ENCODE measurements around the gene SH3RF3. TPM values are rescaled to one million over a fixed set of nuclear protein-coding genes. Genes with fewer than 3 reads are reported as not detected.

The SH3RF3 gene
- total RNA-seq, 1 experiment from 2014 or later = not detected

DNA sequence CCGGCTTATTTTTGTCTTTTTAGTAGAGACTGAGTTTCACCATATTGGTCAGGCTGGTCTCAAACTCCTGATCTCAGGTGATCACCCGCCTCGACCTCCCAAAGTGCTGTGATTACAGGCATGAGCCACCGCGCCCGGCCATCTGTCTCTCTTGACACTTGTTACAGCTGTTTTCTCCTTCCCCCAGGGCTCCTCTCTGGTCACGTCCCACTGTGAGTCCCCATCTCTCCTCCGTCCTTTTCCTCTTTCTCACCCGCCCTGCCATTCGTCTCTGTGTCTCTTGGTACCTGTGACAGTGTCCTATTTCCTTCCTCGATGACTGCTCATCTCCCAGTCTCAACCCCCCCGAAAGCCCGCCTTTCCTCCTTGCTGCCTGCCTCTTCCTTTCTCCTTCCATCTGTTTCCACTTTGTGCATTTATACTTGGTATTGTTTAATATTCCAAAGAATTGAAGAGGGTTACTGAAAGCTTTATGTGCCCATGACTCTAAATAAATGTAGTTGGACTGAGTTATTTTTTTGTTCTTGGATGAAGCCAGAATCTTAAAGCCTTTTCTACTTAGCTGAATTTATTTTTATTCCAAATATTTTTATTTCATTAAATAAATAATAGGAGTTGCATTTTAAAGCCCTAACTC lies 241.5 kb downstream of the SH3RF3 start:
- Histone ChIP-seq H3K27ac (ENCODE audit: low read depth, low read length) (no peak overlapping the region), H3K9ac (ENCODE audit: low read length) (no peak overlapping the region), H2AFZ (ENCODE audit: low read depth, low read length, poor library complexity, severe bottlenecking) (no peak overlapping the region), H3K27me3 (ENCODE audit: insufficient read depth, low read length) (no peaks in the 10 kb centered on the region; the same call in 1 of the 2 replicates), H3K4me1 (ENCODE audit: control insufficient read depth in 1 of 2, insufficient read depth in 2 of 2, low read length in 2 of 2) (no peaks in the 10 kb centered on the region), H3K4me3 (replicated peaks in 1 of 2; ENCODE audit: low read depth in 1 of 2, low read length in 2 of 2) (no peak overlapping the region), H3K9me3 (ENCODE audit: control insufficient read depth in 1 of 2, insufficient read depth in 1 of 2, low read depth in 1 of 2, low read length in 2 of 2) (no peaks in the 10 kb centered on the region), H3K9me2 (ENCODE audit: insufficient read depth) (no peaks in the 10 kb centered on the region), H3K4me2 (ENCODE audit: low read length) (no peak overlapping the region), H4K20me1 (ENCODE audit: insufficient read depth) (no peaks in the 10 kb centered on the region), H3K36me3 (ENCODE audit: control insufficient read depth in 1 of 2, insufficient read depth in 2 of 2, low read length in 2 of 2) (no peaks in the 10 kb centered on the region), H3K79me2 (ENCODE audit: insufficient read depth, low read length) (no peaks in the 10 kb centered on the region)
- RAD21 ChIA-PET (ENCODE audit: low non-redundant PET in 1 of 2, low total read pairs in 2 of 2, uncharacterized antibody in 2 of 2, unreplicated experiment in 2 of 2) = no interaction called here
- ATAC-seq = no peak
- intact Hi-C loops (cut with micrococcal nuclease) = no loop called here
- POLR2A ChIA-PET = no interaction called here
- no peak for TF ChIP-seq CBX3 (IDR thresholded peaks at IDR 0.05; ENCODE audit: low read depth)
- TF ChIP-seq SP1 (IDR thresholded peaks at IDR 0.05; ENCODE audit: low read depth) = no peak
- TF ChIP-seq, protein P1, sequence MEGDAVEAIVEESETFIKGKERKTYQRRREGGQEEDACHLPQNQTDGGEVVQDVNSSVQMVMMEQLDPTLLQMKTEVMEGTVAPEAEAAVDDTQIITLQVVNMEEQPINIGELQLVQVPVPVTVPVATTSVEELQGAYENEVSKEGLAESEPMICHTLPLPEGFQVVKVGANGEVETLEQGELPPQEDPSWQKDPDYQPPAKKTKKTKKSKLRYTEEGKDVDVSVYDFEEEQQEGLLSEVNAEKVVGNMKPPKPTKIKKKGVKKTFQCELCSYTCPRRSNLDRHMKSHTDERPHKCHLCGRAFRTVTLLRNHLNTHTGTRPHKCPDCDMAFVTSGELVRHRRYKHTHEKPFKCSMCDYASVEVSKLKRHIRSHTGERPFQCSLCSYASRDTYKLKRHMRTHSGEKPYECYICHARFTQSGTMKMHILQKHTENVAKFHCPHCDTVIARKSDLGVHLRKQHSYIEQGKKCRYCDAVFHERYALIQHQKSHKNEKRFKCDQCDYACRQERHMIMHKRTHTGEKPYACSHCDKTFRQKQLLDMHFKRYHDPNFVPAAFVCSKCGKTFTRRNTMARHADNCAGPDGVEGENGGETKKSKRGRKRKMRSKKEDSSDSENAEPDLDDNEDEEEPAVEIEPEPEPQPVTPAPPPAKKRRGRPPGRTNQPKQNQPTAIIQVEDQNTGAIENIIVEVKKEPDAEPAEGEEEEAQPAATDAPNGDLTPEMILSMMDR (IDR thresholded peaks at IDR 0.05 in 2 of 3, conservative IDR thresholded peaks at IDR 0.05 in 1 of 3; ENCODE audit: borderline replicate concordance in 1 of 3, insufficient read depth in 1 of 3, low read depth in 2 of 3, low read length in 2 of 3) = no peak
- no peak for TF ChIP-seq EZH2 (IDR thresholded peaks at IDR 0.05)
- TF ChIP-seq SRF (IDR thresholded peaks at IDR 0.05; ENCODE audit: low read depth) = no peak
- no TSS peak for BruUV-seq (replicated peaks)
- DNase-seq (ENCODE audit: low read depth, low spot score) = no peak
- CTCF ChIA-PET = no interaction called here

DNA sequence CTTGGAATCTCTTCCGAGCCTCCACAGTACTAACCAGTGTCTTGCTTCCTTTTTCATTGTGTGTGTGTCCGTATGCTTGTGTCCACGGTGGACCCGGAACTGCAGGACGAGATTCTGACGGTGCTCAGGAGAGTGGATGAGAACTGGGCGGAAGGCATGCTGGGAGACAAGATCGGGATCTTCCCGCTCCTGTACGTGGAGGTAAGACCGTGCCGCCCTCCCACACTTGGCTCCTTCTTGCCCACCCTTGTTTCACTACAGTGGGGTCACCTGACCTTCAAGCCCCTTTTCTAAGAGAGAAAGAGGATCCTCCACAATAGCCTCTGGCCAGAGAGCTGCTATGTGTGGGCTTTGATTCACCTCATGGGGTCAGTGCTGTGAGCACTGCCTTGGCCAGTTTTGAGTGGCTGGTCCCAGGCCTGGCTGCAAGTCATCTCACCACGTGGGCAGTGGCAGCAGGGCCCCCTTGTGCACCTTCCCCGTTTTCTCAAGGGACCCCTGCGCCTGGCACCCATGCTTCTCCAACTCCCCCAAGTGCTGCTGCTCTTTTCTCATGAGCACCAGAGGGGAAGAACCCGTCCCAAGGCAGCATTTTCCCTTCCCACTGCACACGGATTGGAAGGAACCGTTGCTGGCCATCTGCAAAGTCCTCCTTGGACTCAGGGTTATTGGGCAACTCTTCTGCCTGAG lies 242.6 kb downstream of the SH3RF3 start:
- intact Hi-C loops (cut with micrococcal nuclease) = no loop called here
- POLR2A ChIA-PET = no interaction called here
- BruUV-seq (replicated peaks) = no TSS peak
- Histone ChIP-seq H3K9me2 (ENCODE audit: insufficient read depth) (no peaks in the 10 kb centered on the region), H3K27me3 (ENCODE audit: insufficient read depth, low read length) (peaks cover 7% of the 10 kb centered on the region), H3K9me3 (ENCODE audit: control insufficient read depth in 1 of 2, insufficient read depth in 1 of 2, low read depth in 1 of 2, low read length in 2 of 2) (no peaks in the 10 kb centered on the region), H2AFZ (ENCODE audit: low read depth, low read length, poor library complexity, severe bottlenecking) (no peak overlapping the region), H3K4me3 (replicated peaks in 1 of 2; ENCODE audit: low read depth in 1 of 2, low read length in 2 of 2) (no peak overlapping the region), H4K20me1 (ENCODE audit: insufficient read depth) (no peaks in the 10 kb centered on the region), H3K79me2 (ENCODE audit: insufficient read depth, low read length) (no peaks in the 10 kb centered on the region), H3K4me2 (ENCODE audit: low read length) (no peak overlapping the region), H3K9ac (ENCODE audit: low read length) (no peak overlapping the region), H3K36me3 (ENCODE audit: control insufficient read depth in 1 of 2, insufficient read depth in 2 of 2, low read length in 2 of 2) (no peaks in the 10 kb centered on the region), H3K27ac (ENCODE audit: low read depth, low read length) (no peak overlapping the region), H3K4me1 (ENCODE audit: control insufficient read depth in 1 of 2, insufficient read depth in 2 of 2, low read length in 2 of 2) (no peaks in the 10 kb centered on the region)
- no peak for DNase-seq (ENCODE audit: low read depth, low spot score)
- RAD21 ChIA-PET (ENCODE audit: low non-redundant PET in 1 of 2, low total read pairs in 2 of 2, uncharacterized antibody in 2 of 2, unreplicated experiment in 2 of 2) = no interaction called here
- ATAC-seq = no peak
- CTCF ChIA-PET = no interaction called here
- no peak for TF ChIP-seq EZH2phosphoT487 (IDR thresholded peaks at IDR 0.05; ENCODE audit: borderline replicate concordance)
- TF ChIP-seq, protein P2, sequence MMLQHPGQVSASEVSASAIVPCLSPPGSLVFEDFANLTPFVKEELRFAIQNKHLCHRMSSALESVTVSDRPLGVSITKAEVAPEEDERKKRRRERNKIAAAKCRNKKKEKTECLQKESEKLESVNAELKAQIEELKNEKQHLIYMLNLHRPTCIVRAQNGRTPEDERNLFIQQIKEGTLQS (IDR thresholded peaks at IDR 0.05) = no peak
- TF ChIP-seq CEBPB (IDR thresholded peaks at IDR 0.05; ENCODE audit: low read depth) = no peak
- no peak for TF ChIP-seq ELF1 (IDR thresholded peaks at IDR 0.05; ENCODE audit: borderline replicate concordance, low read depth)
- no peak for TF ChIP-seq CBX3 (IDR thresholded peaks at IDR 0.05; ENCODE audit: low read depth)
- TF ChIP-seq, protein P3, sequence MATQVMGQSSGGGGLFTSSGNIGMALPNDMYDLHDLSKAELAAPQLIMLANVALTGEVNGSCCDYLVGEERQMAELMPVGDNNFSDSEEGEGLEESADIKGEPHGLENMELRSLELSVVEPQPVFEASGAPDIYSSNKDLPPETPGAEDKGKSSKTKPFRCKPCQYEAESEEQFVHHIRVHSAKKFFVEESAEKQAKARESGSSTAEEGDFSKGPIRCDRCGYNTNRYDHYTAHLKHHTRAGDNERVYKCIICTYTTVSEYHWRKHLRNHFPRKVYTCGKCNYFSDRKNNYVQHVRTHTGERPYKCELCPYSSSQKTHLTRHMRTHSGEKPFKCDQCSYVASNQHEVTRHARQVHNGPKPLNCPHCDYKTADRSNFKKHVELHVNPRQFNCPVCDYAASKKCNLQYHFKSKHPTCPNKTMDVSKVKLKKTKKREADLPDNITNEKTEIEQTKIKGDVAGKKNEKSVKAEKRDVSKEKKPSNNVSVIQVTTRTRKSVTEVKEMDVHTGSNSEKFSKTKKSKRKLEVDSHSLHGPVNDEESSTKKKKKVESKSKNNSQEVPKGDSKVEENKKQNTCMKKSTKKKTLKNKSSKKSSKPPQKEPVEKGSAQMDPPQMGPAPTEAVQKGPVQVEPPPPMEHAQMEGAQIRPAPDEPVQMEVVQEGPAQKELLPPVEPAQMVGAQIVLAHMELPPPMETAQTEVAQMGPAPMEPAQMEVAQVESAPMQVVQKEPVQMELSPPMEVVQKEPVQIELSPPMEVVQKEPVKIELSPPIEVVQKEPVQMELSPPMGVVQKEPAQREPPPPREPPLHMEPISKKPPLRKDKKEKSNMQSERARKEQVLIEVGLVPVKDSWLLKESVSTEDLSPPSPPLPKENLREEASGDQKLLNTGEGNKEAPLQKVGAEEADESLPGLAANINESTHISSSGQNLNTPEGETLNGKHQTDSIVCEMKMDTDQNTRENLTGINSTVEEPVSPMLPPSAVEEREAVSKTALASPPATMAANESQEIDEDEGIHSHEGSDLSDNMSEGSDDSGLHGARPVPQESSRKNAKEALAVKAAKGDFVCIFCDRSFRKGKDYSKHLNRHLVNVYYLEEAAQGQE (IDR thresholded peaks at IDR 0.05; ENCODE audit: low read depth) = no peak
- TF ChIP-seq JUND (IDR thresholded peaks at IDR 0.05) = no peak
- TF ChIP-seq TCF7L2 (IDR thresholded peaks at IDR 0.05; ENCODE audit: borderline replicate concordance, extremely low read depth, insufficient read depth, insufficient read length) = no peak
- no peak for TF ChIP-seq POLR2AphosphoS5 (IDR thresholded peaks at IDR 0.05; ENCODE audit: low read depth, low read length)
- no peak for TF ChIP-seq FOSL1 (IDR thresholded peaks at IDR 0.05; ENCODE audit: low read depth)

Data from HCT116 (cell line).